GM18909 (cell line): ENCODE results near the gene PAPPA2.

Source experiments
- ATAC-seq: cut with Tn5 transposase; IDR thresholded peaks from one replicate; pipeline ENCODE4 v1.9.1; 2021; ENCODE audit warnings: mild to moderate bottlenecking; ENCODE audit not compliant: unreplicated experiment, poor library complexity

PAPPA2 gene

DNA sequence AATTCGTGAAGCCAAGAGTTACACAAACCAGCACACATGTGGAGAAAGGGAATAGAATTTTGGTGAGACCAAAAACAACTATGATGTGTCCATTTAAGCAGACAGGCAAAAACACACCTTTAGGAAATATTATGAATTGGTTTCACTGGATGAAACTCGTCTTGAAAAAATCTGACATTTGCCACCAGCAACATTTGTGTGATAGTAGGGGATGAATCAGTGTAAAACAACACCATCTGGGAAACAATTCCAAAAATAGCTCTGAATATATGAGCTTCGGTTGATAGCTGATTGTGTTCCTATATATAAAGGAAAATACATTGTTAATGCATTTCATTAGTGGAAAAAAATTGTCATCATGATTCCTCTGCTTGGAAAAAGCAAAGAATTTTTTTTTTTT lies 327.8 kb downstream of the PAPPA2 start:
- no peak for ATAC-seq

DNA sequence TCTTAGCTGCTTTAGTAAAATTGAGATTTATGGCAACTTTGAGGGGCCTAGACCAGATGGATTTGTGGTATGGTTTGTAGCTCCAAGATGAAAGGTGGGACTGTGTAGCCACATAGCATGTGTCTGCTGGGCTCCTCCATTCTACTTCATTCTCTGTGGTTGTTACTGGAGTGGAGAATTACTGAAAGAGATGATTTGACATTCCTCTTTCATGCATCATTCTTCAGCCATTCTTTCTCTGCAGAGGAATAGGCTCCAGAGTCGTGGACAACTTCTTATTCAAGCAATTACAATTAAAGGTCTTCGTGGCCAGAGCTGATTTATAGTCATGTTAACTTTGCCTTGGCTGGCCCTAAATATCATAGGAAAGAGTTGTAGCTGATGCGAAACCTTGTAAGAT lies 328.9 kb downstream of the PAPPA2 start:
- no peak for ATAC-seq

DNA sequence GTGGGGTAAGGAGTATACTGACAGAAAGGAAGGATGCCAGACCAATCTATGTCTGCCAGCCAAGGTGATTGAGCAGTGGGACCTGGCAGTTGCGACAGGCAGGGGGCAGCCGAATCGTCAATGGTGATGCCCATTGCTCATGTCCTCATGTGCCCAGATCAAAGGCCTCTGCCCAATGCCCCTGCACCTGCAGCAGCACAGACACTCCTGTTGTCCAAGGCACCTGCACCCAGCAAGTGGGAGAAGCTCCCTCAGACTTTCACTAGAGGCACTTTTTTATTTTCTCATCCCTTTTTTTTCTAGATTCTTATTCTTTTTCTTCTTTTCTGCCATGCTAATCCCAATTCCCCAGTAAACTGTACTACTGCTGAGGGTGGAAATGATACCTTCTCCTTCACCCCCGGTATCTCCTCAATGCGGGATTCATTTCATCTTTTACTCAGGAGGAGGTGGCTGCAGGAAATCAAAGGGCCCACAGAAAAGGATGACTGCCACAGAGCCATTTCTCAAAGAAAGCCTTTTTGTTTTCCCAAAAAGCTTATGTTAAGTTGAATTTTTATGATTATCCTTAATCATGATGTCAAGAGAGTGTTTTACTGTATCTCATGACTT lies 332.0 kb downstream of the PAPPA2 start:
- no peak for ATAC-seq

DNA sequence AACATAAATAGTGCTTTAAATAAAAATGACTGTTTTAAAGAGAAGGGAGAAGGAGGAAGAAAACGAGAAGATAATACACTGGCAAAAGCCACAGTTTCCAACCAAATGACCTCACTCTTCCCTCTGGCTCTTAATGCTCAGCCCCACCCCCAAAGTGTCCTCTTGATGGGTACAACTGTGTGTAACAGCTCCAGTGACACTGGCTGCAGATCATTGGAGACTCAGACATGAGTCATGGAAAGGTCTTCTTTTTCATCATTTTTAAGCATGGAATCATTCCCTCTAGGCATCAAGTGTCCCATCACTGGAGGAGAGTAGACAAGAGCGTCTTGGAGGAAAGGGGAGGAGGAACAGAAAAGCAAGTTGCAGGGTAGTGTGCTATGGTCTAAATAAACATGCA lies 333.0 kb downstream of the PAPPA2 start:
- no peak for ATAC-seq

DNA sequence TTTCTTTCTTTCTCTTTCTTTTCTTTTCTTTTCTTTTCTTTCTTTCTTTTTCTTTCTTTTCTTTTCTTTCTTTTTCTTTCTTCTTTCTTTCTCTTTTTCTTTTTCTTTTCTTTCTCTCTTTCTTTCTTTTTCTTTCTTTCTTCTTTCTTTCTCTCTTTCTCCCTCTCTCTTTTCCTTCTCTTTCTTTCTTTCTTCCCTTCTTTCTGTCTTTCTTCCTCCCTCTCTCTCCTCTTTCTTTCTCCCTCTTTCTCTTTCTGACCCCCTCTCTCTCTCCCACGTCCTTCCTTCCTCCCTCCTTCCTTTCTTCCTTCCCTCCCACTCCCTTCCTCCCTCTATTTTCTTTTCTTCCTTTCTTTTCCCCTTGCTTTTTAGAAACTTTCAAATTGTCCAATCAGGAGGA lies 333.6 kb downstream of the PAPPA2 start:
- ATAC-seq = no peak

DNA sequence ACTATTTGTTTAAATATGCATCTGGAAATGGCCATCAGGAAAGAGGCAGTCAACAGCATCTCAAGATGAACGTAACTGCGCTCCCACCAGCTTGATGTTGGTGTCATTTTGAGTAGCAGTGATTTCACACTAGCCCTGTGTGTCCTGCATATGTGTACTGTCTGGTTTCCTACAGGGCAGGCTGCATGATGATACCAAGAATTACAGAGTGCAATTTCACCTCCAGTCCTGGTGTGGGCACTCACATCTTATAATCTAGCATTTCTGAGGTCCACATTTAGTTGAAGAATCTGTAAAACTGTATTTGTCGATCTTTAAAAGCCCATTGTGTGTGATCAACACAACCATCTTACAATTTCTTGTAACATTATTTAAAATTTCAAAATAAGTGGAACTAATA lies 336.4 kb downstream of the PAPPA2 start:
- ATAC-seq = no peak

DNA sequence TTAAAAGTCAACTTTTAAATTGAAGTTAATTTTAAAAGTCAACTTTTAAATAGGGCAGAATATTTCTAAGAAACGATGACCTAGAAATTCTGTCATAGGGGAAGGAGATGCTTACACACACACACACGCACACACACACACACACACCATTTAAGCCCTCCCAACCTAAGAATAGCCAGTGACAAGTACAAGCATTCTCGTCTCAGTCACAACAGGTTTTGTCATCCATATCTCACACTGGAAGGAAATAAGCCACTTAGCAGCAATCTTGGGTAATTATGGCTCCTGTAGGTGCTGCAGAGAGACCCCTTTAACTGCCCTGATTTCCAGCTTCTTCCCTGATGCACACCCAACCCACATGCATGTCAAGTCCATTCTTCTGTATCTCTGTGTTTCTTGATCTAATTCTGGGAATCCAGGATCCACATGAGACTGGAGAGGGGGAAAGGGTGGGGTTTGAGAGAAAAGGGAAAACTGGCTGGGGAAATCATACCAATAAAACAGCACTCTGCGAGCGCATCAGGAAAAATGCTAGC lies 338.1 kb downstream of the PAPPA2 start:
- no peak for ATAC-seq

DNA sequence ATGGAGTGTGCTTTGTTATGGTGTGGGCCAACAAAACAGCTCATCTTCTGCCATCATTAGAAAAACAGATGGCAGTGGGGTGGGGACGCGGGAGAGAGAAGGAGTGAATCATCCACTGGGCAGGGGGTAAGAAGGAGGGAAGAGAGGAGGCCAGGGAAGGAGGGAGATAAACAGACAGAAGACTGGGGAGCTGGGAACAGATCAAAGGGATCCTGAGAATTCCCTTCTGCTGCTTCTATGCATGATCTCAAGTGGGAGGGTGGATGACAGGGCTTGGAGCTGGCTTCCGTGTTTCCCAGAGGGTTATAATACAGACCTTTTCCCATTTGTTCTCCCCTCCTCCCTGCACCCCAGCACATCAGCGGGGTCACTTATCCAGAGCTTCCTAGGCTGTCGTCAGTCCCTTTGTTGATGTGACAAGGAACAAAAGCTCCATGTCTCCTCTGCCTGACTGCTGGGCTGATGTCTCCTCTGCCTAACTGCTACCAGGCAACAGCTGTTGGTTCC lies 338.6 kb downstream of the PAPPA2 start:
- ATAC-seq = no peak

DNA sequence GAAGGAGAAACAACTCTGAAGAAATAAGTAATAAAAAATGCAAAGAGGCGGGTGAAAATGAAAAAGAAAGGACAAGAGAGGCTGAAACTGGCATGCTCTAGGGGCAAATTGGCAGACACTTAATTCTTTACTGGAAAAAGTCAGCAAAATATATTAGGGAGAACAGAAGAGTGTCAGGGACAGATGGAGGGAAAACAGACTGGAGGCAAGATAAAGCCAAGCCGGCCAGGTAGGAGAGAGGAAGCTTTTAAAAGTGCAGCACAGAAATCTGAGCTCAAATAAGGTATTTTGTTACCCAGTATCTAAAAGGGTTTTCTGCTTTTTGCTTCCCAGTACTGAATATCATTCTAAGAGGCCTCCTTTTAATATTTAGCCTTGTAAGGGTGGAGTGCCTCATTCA lies 339.3 kb downstream of the PAPPA2 start:
- no peak for ATAC-seq

DNA sequence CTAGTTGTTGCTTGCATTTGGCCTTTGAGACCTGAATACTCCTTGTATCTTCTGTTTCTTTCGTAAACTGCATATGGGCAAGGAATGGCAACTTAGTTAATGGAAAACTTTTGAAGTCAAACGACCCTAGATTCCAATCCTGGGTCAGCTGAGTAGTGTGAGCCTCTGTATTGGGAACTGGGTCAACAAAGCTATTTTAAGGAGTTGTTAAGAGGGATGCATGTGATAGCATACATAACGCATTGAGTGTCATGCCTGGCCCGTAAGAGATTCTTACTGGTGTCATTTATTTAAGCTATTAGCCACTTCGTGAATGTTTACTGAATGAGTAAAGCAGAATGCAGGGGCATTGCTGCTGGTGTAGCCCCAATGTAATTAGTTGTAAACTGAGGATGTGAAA lies 340.1 kb downstream of the PAPPA2 start:
- no peak for ATAC-seq

DNA sequence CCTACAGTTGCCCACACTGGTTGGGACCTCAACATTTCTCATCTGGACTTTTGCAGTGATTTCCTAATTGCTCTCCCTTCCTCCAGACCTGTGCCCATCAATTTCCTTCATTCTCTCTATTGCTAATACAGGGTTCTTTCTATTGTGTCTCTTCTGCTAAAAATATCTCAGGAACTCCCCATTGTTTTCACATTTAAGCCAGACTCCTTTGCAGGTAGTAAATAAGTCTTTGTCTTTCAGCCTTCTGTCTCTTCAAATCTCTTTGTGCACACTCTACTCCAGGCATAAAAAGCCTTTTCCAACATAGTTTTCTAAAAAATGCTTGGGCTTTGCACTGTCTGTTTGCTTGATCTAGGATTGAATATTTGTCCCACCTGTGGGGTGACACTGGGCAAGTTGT lies 340.6 kb downstream of the PAPPA2 start:
- no peak for ATAC-seq

DNA sequence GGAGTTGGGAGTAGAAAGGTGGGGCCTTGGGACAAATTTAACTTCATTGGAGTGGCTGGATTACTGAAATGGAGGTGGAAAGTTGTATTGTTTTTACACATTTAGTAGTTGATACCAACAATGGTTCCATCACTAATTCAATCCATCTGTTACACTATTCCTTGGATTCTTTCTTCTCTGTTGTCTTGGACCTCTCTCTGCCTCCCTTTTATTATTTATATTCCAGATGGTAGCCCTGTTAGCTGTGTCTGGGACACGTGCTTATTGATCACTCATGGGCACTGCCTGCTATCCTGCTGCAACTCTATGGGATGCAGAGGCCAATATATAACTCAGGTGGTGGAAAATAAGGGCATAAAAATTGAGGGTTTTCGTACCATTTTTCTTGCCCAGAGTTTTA lies 346.3 kb downstream of the PAPPA2 start:
- no peak for ATAC-seq

DNA sequence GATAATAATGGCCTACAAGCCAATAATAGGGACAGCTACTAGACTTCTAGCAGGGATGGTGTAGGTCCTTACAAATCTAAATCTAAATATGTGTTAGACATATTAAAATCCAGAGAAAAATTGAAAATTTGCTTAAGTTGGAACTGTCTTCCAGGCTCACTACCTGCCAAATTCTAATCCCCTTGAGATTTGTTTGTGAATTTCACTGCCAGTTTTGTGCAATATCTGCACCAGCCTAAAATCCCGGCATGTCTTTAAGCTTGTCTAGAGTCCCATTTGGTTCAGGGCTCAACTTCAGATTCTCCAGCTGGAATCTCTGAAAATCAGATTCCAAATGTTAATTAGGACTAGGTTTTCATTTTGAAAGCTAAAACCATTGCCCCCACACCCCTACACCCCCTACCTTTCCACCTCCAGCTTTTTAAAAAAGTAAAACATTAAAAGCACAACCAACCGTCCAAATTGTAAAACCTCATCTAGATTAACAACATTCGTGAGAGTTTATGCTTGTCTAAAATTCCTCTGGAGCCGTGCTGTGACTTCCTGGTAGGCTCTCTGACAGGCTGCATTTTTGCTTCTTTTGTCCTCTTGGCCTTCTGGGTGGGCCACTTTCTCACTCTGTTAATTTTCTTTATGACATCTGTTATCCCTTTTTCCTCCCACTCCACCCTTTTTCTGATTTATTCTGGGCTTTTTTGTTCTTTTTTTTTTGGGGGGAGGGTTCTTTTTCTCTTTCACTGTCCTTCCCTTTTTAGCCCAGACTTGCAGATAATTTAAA lies 348.7 kb downstream of the PAPPA2 start:
- ATAC-seq = no peak

DNA sequence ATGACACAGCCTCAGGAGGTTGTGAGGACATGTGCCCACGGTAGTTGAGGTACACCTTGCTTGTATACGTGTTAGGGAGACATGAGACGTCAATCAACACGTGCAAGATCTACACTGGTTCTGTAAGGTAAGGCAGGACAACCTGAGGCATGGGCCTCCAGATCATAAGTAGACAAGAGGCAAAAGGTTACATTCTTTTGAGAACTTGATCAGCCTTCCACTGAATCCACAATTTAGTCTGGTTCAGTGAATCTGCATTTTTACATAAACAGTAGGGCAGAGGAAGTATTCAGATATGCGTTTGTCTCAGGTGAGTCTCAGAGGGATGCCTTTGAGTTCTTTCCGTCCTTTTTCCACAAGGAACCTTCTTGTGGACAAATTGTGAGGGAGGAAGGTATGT lies 352.6 kb downstream of the PAPPA2 start:
- no peak for ATAC-seq

DNA sequence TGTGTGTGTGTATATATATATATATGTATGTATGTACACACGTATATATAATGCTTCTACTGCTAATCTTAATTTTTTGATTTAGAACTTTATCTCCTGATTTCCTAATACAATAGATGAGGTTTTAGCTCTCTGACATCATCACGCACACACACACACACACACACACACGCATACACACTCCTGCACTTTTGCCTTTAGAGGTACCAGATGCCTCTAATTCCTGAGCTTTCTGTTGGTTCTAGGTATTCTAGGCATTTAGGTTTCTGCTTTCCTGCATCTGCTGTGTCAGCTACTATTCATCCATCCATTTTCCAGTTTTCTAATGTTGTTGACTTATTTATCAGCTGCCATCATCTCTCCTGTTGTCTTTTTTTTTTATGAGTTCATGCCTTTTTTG lies 353.3 kb downstream of the PAPPA2 start:
- no peak for ATAC-seq

DNA sequence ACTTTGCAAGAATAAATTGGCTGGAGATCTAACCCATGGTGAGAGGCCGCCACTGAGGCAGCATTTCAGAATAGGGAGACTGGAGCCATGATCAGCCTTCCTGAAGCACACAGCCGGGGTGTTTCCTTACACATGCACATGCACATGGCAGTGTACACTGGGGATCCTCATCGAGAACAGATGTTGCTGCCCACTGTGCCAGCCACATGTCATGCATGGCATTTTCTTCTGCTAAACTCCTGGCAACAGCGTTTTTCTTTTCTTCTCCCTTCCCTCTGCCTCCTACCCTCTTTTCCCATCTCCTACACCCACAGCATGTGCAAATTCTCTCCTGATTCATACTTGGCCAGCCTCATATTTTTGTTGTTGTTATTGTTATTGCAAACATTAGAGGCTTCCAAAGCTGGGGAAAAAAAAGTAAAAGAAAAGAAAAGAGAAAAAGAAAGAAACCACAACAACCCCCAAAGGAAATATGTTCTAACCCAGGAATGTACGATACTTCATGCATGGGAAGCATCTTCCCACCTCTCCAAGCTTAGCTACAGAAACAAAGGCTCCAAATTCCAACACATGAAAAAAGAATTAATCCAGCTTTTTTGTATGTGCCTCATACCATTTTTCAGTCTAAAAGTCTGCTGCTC lies 357.5 kb downstream of the PAPPA2 start:
- no peak for ATAC-seq

DNA sequence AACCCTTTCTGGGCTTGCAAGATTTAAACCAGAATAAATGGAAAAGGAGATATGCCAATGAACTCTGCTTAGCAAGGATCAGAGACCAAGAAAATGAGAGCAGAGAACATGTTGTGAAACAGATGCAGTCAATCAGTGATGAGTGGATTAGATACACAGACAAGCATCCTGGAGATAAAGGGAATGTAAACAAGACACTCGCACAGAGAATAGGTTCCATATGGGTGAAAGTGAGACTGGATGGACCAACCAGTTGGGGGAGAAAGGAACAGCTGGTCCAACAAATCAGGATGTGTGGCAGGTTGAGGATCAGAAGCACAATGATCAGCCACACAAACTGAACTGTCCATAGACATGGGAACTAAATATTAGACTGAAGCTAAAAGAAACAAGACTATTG lies 363.3 kb downstream of the PAPPA2 start:
- no peak for ATAC-seq

DNA sequence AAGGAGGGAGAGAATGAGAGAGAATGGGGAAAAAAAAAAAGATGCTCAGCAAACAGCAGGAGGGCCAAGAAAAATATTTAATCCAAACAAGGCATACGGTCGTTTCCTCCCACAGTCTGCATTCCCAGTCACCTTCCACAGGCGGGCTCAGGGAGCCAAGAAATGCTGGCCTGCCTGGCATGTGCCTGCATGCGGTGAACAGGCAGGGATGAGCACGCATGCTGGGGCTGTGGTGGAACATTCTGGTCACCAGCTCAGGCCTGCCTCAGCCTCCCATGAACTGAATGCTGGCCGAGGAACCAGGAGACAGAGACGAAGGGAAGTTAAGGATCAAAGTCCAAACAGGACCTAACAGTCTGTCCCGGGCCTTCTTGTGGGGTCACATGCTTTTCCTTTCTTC lies 366.3 kb downstream of the PAPPA2 start:
- no peak for ATAC-seq

DNA sequence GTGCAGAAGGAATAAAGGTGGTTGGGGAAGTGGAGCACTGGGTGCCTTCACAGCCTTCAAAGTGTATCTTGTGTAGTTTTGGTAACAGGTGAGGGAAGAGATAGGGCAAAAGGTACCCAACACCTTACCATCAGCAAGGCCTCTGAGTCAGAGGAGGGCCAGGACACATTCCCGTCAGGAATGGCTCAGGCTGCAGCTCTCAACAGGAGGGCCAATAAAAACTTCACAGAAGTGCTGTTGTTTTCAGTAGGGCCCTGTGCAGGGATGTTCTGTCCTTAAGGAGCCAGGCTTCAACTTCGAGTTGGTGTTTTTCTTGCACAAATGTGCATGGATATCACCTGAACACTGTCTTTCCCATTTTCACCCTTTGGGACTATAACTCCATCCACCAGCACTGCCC lies 368.2 kb downstream of the PAPPA2 start:
- ATAC-seq = no peak

DNA sequence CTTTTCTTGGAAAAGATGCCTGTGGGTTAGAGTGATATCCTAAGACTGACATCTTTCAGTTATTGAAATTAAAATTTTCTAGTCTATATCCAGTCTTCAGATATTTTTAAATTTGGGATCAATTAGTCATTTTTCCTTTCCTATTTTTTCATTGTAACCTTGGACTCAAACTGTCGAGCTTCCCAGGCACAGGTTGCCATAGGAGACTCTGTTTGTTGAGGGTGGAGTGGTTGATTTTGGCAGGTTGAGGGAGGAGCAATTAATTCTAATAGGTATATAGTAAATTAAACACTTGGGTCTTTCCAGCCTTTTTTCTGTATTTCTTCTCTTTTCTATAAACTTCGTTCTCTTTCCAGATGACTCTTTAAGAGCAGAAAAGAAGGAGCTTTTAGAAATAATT lies 374.7 kb downstream of the PAPPA2 start:
- no peak for ATAC-seq

DNA sequence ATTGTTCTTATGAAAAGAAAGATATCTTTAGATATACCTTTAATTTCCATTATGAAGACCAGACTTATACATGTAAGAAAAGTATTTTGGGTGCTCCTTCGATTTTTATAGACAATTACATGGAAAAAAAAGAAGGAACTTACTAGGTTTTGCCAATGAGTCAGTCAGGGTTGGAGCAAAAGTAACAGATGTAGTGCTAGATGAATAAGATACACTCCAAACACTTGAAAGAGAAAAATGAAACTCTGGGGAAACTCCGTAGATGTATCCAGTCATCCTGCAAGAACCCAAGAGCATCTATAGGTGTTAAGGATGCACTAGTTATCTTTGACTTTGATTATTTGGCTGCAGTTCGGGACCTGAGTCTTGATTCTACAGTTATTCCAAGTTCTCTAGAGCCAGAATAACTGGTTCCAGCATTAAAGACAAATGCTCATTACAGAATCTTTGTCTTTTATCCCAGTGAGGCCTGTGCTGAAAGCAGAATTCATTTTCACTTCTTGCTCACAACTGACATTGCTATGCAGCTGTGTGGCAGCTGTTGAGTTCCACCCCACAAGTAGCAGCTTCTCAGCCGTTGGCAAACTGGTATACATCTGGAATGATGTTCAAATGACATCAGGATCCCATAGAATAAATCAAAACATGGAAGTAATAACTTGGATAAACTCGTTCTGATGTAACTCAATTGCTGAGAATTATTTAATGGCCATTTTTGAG lies 375.5 kb downstream of the PAPPA2 start:
- ATAC-seq = no peak
